NCI-H1417 (cell line): ENCODE measurements around the gene ICAM4.
"Not testable (repeated sequence)": the region's sequence is repeated elsewhere in the genome, so short reads cannot be mapped to it uniquely, and the experiment has no call there.

Source experiments
- DNase-seq, 3 experiments: peaks; one replicate each; lab custom pipeline; 2025; lab: John Stamatoyannopoulos, UW

ICAM4 gene, protein sequence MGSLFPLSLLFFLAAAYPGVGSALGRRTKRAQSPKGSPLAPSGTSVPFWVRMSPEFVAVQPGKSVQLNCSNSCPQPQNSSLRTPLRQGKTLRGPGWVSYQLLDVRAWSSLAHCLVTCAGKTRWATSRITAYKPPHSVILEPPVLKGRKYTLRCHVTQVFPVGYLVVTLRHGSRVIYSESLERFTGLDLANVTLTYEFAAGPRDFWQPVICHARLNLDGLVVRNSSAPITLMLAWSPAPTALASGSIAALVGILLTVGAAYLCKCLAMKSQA

DNA sequence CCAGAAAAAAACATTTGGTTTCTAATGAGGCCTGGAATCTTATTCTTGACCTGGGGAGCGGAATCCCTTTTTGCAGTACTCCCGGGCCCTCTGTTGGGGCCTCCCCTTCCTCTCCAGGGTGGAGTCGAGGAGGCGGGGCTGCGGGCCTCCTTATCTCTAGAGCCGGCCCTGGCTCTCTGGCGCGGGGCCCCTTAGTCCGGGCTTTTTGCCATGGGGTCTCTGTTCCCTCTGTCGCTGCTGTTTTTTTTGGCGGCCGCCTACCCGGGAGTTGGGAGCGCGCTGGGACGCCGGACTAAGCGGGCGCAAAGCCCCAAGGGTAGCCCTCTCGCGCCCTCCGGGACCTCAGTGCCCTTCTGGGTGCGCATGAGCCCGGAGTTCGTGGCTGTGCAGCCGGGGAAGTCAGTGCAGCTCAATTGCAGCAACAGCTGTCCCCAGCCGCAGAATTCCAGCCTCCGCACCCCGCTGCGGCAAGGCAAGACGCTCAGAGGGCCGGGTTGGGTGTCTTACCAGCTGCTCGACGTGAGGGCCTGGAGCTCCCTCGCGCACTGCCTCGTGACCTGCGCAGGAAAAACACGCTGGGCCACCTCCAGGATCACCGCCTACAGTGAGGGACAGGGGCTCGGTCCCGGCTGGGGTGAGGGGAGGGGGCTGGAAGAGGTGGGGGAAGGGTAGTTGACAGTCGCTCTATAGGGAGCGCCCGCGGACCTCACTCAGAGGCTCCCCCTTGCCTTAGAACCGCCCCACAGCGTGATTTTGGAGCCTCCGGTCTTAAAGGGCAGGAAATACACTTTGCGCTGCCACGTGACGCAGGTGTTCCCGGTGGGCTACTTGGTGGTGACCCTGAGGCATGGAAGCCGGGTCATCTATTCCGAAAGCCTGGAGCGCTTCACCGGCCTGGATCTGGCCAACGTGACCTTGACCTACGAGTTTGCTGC is at the start of gene ICAM4:
TSS of gene ICAM4 (plus strand) at position 153 of the 935 bp plus-strand sequence. CDS start at position 211, 58 bp downstream.
- DNase-seq, result no peak

DNA sequence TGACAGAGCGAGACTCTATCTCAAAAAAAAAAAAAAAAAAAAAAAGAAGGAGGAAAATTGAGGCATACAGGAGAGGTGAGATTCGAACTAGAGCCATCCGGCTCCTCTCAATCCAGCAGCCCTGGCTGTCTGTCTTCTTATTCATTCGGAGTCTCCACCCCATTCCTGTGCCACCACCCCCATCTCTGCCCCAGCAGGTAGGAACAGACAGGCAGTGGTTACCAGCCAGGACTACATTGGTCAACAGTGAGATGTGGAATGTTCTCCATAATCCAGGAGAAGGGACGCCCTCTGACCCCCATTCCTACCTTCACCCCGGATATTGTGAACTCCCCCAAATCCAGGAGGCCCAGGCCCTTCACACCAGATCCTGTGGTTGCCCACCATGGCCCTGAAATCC is 49.1 kb upstream of the ICAM4 start:
- peak in 1 of 3 experiments; percentile 43 for DNase-seq

DNA sequence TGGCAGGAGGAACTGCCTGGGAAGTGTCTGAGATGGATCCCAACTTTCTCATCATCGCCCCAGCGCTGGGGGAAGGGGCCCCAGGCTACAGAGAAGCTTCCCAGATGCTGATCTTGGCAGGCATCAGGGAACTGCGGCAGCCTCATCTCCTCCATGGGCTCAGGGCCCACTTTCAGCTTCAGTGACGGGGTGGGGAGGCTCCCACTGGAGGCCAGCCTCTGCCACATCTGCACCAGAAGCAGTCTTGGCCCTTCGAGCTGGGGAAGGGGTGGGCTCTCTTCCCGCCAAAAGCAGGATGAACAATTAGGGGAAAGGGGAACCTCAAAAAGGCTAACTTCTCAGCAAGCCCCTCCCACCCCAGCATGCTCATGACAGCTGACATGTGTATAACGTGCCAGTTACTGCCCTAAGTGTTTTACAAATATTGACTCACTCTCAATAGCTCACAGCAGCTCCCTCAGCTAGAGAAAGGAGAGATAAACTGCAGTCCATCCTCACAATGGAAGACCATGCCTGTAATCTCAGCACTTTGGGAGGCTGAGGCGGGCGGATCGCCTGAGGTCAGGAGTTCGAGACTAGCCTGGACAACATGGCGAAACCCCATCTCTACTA is 48.5 kb upstream of the ICAM4 start:
- peak; percentile 42 to 95 (median 87) for DNase-seq

DNA sequence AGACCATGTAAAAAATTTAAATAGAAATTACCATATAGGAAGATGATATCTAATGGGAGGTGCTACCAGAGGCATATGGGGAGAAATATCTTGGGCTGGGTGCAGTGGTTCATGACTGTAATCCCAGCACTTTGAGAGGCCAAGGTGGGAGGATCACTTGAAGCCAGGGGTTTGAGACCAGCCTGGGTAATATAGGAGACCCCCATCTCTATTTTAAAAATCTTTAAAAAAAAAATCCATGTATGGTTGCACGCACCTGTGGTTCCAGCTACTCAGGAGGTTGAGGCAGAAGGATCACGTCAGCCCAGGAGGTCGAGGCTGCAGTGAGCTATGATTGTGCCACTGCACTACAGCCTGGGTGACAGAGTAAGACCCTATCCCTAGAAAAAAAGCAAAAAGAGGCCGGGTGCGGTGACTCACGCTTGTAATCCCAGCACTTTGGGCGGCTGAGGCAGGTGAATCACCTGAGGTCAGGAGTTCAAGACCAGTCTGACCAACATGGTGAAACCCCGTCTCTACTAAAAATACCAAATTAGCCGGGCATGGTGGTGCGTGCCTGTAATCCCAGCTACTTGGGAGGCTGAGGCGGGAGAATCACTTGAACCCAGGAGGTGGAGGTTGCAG is 44.8 kb upstream of the ICAM4 start:
- DNase-seq, result not testable (repeated sequence)

DNA sequence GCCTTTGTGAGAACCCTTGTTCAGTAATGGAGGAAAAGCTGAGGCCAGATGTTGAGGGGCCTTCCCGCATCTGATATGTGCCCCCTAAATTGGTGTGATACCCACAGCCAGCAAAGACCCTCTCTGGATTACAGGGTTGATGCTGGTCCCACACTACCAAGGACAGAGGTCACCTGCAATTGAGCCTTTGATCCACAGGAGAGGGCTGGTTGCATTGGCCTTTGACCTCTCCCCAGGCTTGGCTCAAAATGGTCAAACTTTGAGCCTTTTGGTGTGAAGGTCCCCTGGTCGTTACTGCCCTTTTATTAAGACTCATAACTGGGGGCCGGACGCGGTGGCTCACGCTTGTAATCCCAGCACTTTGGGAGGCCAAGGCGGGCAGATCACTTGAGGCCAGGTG is 43.1 kb upstream of the ICAM4 start:
- DNase-seq, result no peak

DNA sequence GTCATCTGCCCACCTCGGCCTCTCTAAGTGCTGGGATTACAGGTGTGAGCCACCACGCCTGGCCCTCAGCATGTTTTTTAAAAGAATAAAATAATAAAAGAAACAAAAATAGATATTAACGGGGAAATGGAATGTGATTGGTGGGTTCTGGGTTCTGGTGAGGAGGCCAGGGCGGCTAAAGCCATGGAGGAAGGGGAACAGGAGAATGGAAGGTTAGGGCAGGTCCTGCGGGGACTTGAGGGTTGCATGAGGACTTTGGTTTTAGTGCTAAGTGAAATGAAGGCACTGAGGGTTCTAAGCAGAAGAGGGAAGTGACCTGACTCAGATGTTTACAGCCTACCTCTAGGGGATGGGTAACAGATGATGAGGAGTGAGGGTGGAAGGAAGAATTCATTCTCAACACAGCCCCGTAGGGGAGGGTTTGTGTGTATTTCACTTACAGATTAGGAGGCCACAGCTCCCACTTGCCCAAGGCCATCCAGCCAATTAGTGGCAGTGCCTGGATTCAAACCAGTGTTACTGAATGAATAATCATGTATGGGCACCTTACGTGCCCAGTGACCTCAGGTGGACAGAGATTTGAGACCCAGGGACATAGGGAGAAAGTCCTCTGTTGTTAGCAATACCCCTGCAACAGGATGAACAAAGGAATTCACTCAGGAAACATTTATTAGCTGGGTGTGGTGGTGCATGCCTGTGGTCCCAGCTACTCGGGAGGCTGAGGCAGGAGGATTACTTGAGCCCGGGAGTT is 41.4 kb upstream of the ICAM4 start:
- no peak for DNase-seq

DNA sequence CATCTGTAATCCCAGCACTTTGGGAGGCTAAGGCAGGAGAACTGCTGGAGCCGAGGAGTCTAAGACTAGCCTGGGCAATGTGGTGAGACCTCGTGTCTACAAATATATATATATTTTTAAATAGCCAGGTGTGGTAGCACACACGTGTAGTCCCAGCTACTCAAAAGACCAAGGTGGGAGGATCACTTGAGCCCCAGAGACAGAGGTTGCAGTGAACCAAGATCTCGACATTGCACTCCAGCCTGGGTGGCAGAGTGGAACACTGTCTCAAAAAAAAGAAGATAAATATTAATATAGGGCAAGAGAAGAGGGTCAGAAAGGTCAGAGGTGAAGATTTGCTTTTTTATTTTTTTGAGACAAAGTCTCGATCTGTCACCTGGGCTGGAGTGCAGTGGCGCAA is 40.2 kb upstream of the ICAM4 start:
- DNase-seq, result no peak

DNA sequence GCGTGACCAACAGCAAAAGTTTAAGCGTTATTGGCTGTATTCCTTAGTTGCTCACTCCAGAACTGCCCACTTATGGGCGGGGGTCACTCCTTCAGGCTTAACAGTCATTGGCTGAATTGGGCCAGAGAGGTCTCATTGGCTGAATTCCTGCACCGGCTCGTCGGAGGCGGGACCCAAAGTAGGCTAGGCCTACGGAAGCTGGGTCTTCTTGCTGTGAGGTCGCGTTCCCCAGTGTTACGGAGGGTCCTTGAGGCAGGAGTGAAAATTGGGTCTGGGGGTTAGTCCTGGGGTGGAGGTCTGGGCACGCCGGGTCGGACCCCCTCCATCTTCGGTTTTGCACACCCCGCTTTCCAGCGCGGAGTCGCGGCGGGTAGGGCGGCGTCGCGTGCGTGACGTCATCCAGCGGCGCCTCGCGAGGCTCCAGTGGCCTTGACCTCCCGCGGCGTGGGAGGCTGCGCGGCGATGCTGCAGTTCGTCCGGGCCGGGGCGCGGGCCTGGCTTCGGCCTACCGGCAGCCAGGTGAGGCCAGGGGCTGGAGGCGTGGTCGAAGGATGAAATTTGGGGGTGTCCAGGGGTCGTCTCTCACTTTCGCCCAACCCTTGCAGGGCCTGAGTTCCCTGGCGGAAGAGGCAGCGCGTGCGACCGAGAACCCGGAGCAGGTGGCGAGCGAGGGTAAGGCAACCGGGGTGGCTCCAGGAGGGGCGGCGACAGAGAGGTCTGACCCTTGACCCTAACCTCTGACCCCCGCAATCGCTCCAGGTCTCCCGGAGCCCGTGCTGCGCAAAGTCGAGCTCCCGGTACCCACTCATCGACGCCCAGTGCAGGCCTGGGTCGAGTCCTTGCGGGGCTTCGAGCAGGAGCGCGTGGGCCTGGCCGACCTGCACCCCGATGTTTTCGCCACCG is 34.7 kb upstream of the ICAM4 start, which contains the start of gene MRPL4:
TSS of gene MRPL4 (plus strand) at position 423 of the 903 bp plus-strand sequence. CDS start at position 463, 40 bp downstream.
- peak; percentile 93 to 100 (median 99) for DNase-seq

DNA sequence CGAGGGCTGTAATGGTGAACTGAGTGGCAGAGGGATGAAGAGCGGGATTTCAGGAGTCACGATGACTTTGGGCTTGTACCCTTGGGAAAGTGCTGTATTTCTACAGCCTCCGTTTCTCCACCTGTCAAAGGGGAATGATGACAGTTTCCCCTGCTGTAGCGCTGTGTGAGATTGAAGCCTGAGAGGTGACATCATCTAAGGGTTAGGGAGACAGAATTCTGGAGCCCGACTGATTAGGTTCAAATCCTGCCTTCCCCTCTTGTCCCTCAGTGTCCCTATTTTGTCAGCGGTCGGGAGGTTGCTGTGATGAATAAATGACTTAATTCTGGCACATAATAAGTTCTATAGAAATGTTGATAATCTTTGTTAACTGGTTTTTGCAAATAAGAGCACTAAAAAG is 34.0 kb upstream of the ICAM4 start:
- DNase-seq, result no peak

DNA sequence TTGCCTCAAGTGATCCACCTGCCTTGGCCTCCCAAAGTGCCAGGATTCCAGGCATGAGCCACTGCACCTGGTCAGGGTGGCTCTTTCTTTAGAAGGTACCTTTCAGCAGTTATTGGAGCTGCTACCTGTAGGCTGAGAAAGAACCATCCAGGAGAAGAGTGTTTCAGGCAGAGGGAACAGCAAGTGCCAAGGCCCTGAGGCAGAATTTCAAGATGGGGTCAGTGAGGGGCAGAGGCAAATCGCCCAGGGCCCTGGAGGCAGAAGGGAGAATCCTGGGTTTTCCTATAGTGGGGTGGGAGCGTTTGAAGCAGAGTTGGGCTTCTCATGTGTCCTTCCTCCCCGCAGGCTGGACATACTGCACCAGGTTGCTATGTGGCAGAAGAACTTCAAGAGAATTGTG is 32.5 kb upstream of the ICAM4 start:
- no peak for DNase-seq

DNA sequence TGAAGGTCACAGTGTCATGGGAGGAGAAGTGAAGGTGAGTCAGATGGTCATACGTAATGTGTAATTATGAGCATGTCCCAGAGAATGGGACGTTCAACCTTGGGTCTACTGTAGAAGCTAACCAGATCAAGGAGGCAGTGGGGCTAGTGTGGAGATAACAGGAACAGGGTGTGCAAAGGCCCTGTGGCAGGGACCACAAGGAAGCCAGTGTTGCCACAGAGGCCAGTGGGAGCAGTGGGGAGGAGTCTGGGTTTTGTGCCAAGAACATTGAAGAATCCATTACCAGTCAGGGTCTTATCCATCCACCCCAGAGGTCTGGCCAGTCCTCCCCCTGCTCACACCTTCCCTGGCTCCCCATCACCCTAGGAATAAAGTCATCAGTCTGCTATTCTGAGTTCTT is 31.4 kb upstream of the ICAM4 start:
- DNase-seq, result no peak

DNA sequence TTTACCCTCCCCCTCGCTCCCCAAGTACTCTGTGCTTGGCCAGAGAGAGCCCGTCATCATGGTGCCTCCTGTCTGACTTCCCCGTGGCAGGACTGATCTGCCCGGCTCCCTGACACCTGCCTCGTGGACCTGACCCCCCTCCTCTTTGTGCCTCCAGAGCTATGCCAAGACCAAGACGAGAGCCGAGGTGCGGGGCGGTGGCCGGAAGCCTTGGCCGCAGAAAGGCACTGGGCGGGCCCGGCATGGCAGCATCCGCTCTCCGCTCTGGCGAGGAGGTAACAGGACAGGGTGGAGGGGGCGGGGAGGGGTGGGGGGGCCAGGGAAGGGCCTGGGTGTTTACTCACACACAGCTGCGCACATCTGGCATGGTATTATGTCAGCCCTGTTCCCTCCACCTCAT is 30.2 kb upstream of the ICAM4 start:
- no peak for DNase-seq

DNA sequence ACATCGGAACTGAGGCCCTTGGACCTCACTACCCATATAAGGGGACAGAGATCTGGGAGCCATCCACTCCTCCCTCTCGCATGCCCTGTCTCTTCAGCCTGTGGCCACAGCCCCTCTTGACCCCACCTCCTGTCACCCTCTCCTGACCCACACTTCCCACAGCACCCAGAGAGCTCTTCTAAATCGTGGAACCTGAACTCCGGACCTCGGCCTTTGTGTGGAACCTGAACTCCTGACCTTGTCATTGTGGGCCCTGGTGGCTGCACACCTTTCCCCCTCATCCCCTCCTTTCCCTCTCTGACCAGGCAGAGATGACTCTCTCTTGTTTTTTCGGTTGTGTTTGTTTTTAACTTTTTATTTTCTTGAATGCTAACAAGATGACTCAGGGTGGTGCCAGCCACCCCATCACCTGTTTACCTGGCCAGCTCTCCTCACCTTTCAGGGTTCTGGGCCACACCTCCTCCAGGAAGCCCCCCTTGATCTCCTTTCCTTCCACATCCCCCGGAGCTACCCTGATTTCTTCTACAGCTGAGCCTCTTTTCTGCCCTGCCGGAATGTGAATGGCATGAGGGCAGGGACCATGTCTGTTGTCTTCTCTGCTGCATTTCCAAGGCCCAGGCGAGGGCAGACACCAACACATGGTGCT is 29.7 kb upstream of the ICAM4 start:
- DNase-seq, result no peak

DNA sequence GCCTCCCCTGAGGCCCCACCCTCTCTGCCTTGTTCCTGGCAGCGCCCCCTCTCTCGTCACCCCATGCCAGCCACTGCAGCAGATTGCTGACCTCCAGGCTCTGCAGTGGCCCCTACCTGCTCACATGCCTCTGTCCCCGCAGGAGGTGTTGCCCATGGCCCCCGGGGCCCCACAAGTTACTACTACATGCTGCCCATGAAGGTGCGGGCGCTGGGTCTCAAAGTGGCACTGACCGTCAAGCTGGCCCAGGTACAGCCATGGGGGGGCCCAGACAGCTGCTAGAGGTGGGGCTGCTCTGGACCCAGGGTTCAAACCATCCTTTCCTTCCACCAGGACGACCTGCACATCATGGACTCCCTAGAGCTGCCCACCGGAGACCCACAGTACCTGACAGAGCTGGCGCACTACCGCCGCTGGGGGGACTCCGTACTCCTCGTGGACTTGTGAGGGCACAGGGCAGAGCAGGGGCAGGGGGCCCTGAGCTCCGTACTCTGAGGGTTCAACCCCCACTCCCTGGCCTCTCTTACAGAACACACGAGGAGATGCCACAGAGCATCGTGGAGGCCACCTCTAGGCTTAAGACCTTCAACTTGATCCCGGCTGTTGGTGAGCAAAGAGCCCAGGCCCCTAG is 28.6 kb upstream of the ICAM4 start:
- no peak for DNase-seq

DNA sequence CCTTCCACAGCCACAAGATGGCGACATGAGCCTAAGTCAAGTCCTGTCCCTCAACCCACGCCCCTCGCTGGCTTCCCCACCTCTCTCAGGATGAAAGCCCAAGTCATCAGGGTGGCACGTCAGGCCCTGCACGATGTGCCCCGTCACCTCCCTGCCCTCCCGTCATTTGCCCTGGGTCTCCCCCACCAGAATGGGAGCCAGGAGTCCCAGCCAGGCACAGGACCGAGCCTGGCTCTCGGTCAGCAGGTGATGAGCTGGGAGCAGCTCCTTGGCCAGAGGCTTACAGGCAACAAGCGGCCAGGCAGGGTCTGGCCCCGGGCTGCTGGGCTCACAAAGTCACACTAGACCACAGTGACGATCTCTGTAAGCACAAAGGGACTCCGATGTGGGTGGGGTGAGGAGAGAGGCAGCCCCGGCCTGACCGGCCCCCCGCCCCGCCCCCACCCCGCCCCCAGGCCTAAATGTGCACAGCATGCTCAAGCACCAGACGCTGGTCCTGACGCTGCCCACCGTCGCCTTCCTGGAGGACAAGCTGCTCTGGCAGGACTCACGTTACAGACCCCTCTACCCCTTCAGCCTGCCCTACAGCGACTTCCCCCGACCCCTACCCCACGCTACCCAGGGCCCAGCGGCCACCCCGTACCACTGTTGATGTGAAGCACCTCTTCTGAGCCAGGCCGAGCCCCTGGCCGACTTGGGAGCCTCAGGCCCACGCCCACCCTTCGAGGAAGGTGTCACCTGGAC is 27.4 kb upstream of the ICAM4 start:
- peak; percentile 52 to 91 (median 67) for DNase-seq

DNA sequence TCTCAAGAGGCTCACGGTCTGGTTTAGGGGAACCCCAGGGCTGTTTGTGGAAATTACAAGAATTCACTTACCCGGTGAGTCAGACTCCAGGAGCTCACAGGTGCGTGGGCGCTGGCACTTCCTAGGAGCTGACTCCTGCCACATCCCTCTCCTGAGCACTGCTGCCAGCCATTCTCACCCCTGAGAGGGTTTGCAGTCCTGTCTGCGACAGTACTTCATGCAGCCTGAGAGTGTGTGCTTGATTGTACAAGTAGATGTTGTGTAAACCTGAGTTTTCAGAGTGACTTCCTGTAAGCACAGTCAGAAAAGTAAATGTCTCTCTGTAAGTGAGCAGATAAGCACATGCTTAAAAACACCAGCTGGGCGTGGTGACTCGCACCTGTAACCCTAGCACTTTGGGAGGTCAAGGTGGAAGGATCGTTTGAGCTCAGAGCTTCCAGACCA is 26.6 kb upstream of the ICAM4 start:
- DNase-seq, result no peak

DNA sequence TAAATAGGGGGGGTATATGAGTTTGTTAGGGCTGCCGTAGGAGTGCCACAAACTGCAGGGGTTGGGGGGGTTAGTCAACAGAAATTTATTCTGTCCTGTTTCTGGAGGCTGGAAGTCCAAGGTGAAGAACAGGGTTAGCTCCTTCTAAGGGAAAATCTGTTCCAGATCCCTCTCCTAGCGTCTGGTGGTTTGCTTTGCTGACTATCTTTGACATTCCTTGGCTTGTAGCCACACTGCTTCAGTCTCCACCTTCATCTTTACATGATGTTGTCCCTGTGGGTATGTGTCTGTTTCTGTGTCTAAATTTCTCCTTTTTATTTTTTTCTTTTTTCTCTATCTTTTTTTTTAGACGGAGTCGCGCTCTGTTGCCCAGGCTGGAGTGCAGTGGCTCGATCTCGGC is 24.0 kb upstream of the ICAM4 start:
- no peak for DNase-seq

DNA sequence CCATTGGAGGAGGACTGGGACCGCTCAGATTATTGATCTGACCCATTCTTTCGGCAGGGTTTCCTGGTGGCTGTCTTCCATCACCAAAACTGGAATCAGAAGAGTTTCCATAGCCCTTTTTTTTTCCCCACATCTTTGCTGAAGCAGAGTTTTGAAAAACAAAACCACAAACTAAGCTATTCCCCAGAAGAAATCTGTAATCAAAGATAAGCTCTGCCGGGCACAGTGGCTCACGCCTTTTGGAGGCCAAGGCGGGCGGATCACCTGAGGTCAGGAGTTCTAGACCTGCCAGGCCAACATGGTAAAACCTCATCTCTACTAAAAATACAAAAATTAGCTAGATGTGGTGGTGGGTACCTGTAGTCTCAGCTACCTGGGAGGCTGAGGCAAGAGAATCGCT is 20.0 kb upstream of the ICAM4 start:
- DNase-seq, result no peak

DNA sequence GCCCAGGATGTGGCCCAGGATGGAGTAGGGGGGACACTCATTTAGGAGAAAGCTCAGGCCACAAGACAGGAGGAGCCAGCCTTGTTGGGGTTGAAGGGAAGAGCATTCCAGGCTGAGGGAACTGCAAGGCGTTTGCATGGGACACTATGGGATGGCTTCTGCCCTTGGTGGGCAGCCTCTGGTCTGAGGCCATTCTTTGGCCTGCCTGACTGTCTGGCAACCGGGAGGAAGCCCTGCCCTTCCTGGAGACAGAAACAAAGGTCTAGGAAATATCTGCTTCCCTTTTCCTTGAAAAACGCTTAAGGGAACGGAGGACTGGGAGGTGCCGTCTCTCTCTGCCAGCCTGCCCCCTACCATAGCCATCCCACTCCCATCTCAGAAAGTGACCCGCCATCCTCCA is 18.7 kb upstream of the ICAM4 start:
- no peak for DNase-seq
